Measurements from ENCODE around the gene NTN1. TPM values are rescaled to one million over a fixed set of nuclear protein-coding genes. Genes with fewer than 3 reads are reported as not detected.

The NTN1 gene
- total RNA-seq, 2 donors from 2014 or later: 0.69 to 1.5 TPM

DNA sequence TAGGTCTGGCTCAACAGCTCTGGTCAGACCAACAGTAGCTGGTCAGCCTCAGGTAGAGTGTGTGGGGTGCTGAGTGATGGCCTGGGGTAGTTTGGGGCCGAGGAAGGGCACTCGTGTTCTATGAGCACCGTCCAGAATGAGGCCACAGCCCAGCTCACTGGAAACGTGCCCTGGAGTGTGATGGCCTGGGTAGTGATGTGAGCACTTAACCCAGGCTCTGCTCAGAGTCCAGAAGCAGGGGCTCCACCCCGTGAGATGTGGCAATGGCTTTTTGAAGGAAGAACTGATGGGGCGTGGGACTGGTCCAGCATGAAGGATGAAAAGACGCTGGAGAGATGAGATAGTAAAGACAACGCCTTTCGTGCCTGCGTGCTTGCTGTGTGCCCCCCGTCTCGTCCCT, 35.3 kb downstream of the NTN1 start:
- no peak for ATAC-seq (replicated peaks in 1 of 2)
- H3K4me1 Mint-ChIP-seq (ENCODE audit: low read depth): no peaks in the 10 kb centered on the region
- H3K9me3 Mint-ChIP-seq: no peaks in the 10 kb centered on the region

GRCh38 chr17:9057310-9057709, 36.0 kb downstream of the NTN1 start:
- Mint-ChIP-seq H3K4me1 (ENCODE audit: low read depth) (no peaks in the 10 kb centered on the region), H3K27ac (no peak overlapping the region), H3K36me3 (ENCODE audit: insufficient read depth in 2 of 2) (no peaks in the 10 kb centered on the region), H3K9me3 (no peaks in the 10 kb centered on the region), H3K27me3 (ENCODE audit: low read depth) (no peaks in the 10 kb centered on the region), H3K4me3 (no peak overlapping the region)
- no peak for ATAC-seq (replicated peaks in 1 of 2)
- no peak for DNase-seq

More for the DNA sequence above, 35.3 kb downstream of the NTN1 start:
- Mint-ChIP-seq H3K27ac (no peak overlapping the region), H3K36me3 (ENCODE audit: insufficient read depth in 2 of 2) (no peaks in the 10 kb centered on the region), H3K4me3 (no peak overlapping the region), H3K27me3 (ENCODE audit: low read depth) (no peaks in the 10 kb centered on the region)
- no peak for DNase-seq

- H3K9me3 Mint-ChIP-seq: no peaks in the 10 kb centered on the region
- peaks cover 13% of the 10 kb centered on the region for H3K27me3 Mint-ChIP-seq (ENCODE audit: low read depth)
- no peak overlapping the region for H3K4me3 Mint-ChIP-seq
- H3K27ac Mint-ChIP-seq: no peak overlapping the region
- DNase-seq (no peak), ATAC-seq (replicated peaks in 1 of 2) (no peak)
- H3K36me3 Mint-ChIP-seq (ENCODE audit: insufficient read depth in 2 of 2): no peaks in the 10 kb centered on the region
- H3K4me1 Mint-ChIP-seq (ENCODE audit: low read depth): no peaks in the 10 kb centered on the region
Measured at GRCh38 chr17:9062399-9062902, 41.1 kb downstream of the NTN1 start.

- peaks cover 13% of the 10 kb centered on the region for H3K27me3 Mint-ChIP-seq (ENCODE audit: low read depth)
- H3K4me1 Mint-ChIP-seq (ENCODE audit: low read depth): no peaks in the 10 kb centered on the region
- no peaks in the 10 kb centered on the region for H3K9me3 Mint-ChIP-seq
- DNase-seq (no peak), ATAC-seq (replicated peaks in 1 of 2) (no peak)
- H3K36me3 Mint-ChIP-seq (ENCODE audit: insufficient read depth in 2 of 2): no peaks in the 10 kb centered on the region
- H3K4me3 Mint-ChIP-seq: no peak overlapping the region
- H3K27ac Mint-ChIP-seq: no peak overlapping the region
Measured at GRCh38 chr17:9064311-9064834, 43.1 kb downstream of the NTN1 start.

GRCh38 chr17:9071016-9071415, 49.7 kb downstream of the NTN1 start:
- Mint-ChIP-seq H3K36me3 (ENCODE audit: insufficient read depth in 2 of 2) (no peaks in the 10 kb centered on the region), H3K27ac (no peak overlapping the region), H3K27me3 (ENCODE audit: low read depth) (no peaks in the 10 kb centered on the region), H3K4me1 (ENCODE audit: low read depth) (no peaks in the 10 kb centered on the region), H3K9me3 (no peaks in the 10 kb centered on the region), H3K4me3 (no peak overlapping the region)
- no peak for ATAC-seq (replicated peaks in 1 of 2)
- DNase-seq: no peak

DNA sequence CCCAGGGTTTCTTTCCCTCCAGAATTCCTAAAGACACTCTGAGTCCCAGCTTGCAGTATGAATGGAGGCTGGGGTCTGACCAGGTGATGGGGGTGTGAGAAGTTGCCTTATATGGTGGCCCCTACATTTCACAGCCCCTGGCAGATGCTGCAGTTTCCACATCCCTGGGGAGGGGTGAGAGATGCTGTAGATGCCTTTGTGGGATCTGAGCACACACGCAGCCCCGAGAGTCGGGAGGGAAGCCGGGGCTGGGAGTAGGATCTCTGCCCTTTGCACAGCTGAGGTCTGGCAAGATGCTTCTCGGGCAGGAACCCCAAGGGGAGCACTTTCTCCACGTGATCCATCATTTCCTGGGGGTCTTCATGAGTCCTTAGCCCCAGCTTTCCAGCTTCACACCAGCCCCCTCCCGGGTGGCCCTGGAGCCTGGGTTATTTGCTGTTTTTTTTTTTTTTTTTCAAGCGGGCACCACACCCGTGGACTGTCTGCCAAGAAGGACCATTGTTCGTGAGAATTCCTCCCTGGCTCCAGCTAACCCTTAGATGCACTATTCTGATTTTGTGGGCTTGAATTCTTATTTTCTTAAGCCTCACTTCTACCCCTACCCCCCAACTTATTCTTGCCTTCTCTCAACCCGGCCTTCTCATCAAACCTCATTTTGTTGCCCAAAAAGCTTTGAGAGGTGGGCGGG, 50.6 kb downstream of the NTN1 start:
- H3K27ac Mint-ChIP-seq: no peak overlapping the region
- no peaks in the 10 kb centered on the region for H3K9me3 Mint-ChIP-seq
- DNase-seq: no peak
- H3K4me3 Mint-ChIP-seq: no peak overlapping the region
- no peaks in the 10 kb centered on the region for H3K27me3 Mint-ChIP-seq (ENCODE audit: low read depth)
- H3K4me1 Mint-ChIP-seq (ENCODE audit: low read depth): no peaks in the 10 kb centered on the region
- ATAC-seq (replicated peaks in 1 of 2): no peak
- H3K36me3 Mint-ChIP-seq (ENCODE audit: insufficient read depth in 2 of 2): no peaks in the 10 kb centered on the region

- Mint-ChIP-seq H3K4me3 (no peak overlapping the region), H3K27me3 (ENCODE audit: low read depth) (no peaks in the 10 kb centered on the region), H3K4me1 (ENCODE audit: low read depth) (no peaks in the 10 kb centered on the region), H3K27ac (no peak overlapping the region), H3K36me3 (ENCODE audit: insufficient read depth in 2 of 2) (no peaks in the 10 kb centered on the region), H3K9me3 (no peaks in the 10 kb centered on the region)
- no peak for DNase-seq
- ATAC-seq (replicated peaks in 1 of 2): no peak
Measured at GRCh38 chr17:9072696-9073339, 51.5 kb downstream of the NTN1 start.

DNA sequence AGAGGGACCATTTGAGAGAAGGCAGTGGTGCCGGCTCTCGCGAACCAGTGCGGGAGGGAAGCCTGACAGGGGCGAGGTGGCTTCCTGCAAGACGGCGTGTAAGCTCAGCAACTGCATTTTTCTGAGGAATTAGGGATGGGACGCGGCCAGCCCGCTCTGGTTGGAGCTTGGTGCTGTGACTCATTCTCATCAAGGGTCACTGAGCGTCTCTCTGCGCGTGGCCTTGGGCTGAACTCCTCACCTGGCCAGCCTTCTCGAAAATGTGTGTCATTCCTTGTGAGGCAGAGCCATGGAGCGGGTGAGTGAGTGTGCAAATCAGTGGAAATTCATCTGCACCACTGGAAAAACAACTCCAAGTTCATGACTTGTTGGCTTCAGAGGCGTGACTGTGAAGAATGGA, 52.8 kb downstream of the NTN1 start:
- H3K27me3 Mint-ChIP-seq (ENCODE audit: low read depth): no peaks in the 10 kb centered on the region
- no peaks in the 10 kb centered on the region for H3K9me3 Mint-ChIP-seq
- H3K4me3 Mint-ChIP-seq: no peak overlapping the region
- no peak for DNase-seq
- no peaks in the 10 kb centered on the region for H3K36me3 Mint-ChIP-seq (ENCODE audit: insufficient read depth in 2 of 2)
- no peaks in the 10 kb centered on the region for H3K4me1 Mint-ChIP-seq (ENCODE audit: low read depth)
- H3K27ac Mint-ChIP-seq: no peak overlapping the region
- no peak for ATAC-seq (replicated peaks in 1 of 2)

DNA sequence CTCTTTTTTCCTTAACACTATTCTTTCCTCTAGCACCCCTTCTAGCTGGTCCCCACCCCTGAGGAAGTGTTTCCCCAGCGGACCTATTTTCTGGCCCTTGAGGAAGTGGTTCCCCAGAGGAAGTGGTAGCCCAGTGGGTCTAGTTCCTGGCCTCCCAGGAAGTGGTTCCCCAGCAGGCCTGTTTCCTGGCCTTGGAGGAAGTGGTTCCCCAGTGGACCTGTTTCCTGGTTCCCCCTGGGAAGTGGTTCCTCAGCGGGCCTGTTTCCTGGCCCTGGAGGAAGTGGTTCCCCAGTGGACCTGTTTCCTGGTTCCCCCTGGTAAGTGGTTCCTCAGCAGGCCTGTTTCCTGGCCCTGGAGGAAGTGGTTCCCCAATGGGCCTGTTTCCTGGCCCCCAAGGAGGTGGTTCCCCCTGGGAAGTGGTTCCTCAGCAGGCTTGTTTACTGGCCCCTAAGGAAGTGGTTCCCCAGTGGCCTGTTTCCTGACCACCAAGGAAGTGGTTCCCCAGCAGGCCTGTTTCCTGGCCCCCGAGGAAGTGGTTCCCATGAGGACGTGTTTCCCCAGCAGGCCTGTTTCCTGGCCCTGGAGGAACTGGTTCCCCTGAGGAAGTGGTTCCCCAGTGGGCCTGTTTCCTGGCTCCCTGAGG, 58.3 kb downstream of the NTN1 start:
- Mint-ChIP-seq H3K4me1 (ENCODE audit: low read depth) (no peaks in the 10 kb centered on the region), H3K4me3 (no peak overlapping the region), H3K27me3 (ENCODE audit: low read depth) (no peaks in the 10 kb centered on the region), H3K36me3 (ENCODE audit: insufficient read depth in 2 of 2) (peaks cover 0 to 2% of the 10 kb centered on the region in 2 donors), H3K9me3 (peaks cover 2 to 5% of the 10 kb centered on the region in 2 donors), H3K27ac (no peak overlapping the region)
- DNase-seq: no peak
- ATAC-seq (replicated peaks in 1 of 2): no peak

- H3K4me3 Mint-ChIP-seq: no peak overlapping the region
- DNase-seq: no peak
- H3K27me3 Mint-ChIP-seq (ENCODE audit: low read depth): no peaks in the 10 kb centered on the region
- H3K27ac Mint-ChIP-seq: no peak overlapping the region
- ATAC-seq (replicated peaks in 1 of 2): no peak
- peaks cover 2 to 5% of the 10 kb centered on the region in 2 donors for H3K9me3 Mint-ChIP-seq
- peaks cover 0 to 2% of the 10 kb centered on the region in 2 donors for H3K36me3 Mint-ChIP-seq (ENCODE audit: insufficient read depth in 2 of 2)
- H3K4me1 Mint-ChIP-seq (ENCODE audit: low read depth): no peaks in the 10 kb centered on the region
Measured at GRCh38 chr17:9080296-9080914, 59.1 kb downstream of the NTN1 start.

GRCh38 chr17:9080983-9081382, 59.7 kb downstream of the NTN1 start:
- H3K4me1 Mint-ChIP-seq (ENCODE audit: low read depth): no peaks in the 10 kb centered on the region
- H3K27ac Mint-ChIP-seq: no peak overlapping the region
- H3K36me3 Mint-ChIP-seq (ENCODE audit: insufficient read depth in 2 of 2): peaks cover 0 to 2% of the 10 kb centered on the region in 2 donors
- H3K27me3 Mint-ChIP-seq (ENCODE audit: low read depth): no peaks in the 10 kb centered on the region
- ATAC-seq (replicated peaks in 1 of 2) (no peak), DNase-seq (no peak)
- peaks cover 2 to 5% of the 10 kb centered on the region in 2 donors for H3K9me3 Mint-ChIP-seq
- H3K4me3 Mint-ChIP-seq: no peak overlapping the region

DNA sequence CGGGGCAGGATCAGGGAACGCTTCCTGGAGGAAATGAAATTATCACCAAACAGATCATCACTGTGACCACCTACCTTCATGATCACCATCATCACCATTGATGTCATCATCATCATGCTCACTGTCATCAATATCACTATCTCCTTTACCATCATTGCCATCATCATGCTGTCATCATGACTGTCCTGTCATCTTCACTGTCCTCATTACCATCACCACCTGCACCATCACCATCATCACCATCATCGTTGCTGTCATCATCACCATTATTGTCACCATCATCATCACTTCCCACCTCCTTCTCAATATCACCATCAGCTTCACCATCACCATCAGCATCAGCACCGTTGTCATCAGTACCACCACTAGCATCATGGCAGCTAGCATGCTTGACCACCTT, 65.3 kb downstream of the NTN1 start:
- no peaks in the 10 kb centered on the region for H3K27me3 Mint-ChIP-seq (ENCODE audit: low read depth)
- H3K36me3 Mint-ChIP-seq (ENCODE audit: insufficient read depth in 2 of 2): no peaks in the 10 kb centered on the region
- no peak overlapping the region for H3K27ac Mint-ChIP-seq
- H3K4me3 Mint-ChIP-seq: no peak overlapping the region
- ATAC-seq (replicated peaks in 1 of 2) (no peak), DNase-seq (no peak)
- no peaks in the 10 kb centered on the region for H3K9me3 Mint-ChIP-seq
- no peaks in the 10 kb centered on the region for H3K4me1 Mint-ChIP-seq (ENCODE audit: low read depth)

DNA sequence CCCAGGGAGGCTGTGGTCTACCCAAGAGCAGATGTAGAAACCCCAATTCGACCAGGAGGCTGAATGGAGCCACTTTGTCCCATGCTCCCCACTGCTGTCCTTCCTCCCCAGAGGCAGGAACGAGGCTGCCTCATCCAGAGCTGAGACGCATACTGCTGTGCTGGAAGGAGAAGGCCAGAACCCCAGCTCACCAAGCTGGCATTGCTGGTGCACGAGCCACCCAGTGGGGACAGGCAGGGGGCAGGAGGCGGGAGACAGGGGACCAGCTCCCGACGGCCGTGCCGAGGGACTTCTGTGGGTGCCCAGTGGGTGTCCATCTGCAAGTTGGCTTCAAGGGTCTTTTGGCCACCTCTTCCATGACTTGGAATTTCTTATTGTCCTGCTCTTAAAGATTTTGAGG, 66.6 kb downstream of the NTN1 start:
- no peaks in the 10 kb centered on the region for H3K36me3 Mint-ChIP-seq (ENCODE audit: insufficient read depth in 2 of 2)
- no peaks in the 10 kb centered on the region for H3K27me3 Mint-ChIP-seq (ENCODE audit: low read depth)
- DNase-seq: no peak
- H3K9me3 Mint-ChIP-seq: no peaks in the 10 kb centered on the region
- ATAC-seq (replicated peaks in 1 of 2): no peak
- no peaks in the 10 kb centered on the region for H3K4me1 Mint-ChIP-seq (ENCODE audit: low read depth)
- H3K27ac Mint-ChIP-seq: no peak overlapping the region
- no peak overlapping the region for H3K4me3 Mint-ChIP-seq
